Panc1 (cell line): ENCODE measurements around the gene TLCD1.

Experiments
- POLR2AphosphoS5 ChIP-seq: IDR thresholded peaks from 2 replicates; pipeline ENCODE4 v1.6.1; 2012; ENCODE audit warnings: mild to moderate bottlenecking, low read depth, low read length, moderate library complexity
- SIN3A ChIP-seq: IDR thresholded peaks from 2 replicates; pipeline ENCODE4 v1.6.1; 2012; ENCODE audit warnings: low read depth, mild to moderate bottlenecking, low read length, moderate library complexity, borderline replicate concordance; ENCODE audit not compliant: insufficient read depth
- TCF7L2 ChIP-seq: IDR thresholded peaks from 2 replicates; pipeline ENCODE4 v1.6.1; 2011; ENCODE audit warnings: mild to moderate bottlenecking, low read depth, low read length, inconsistent platforms
- TF ChIP-seq, protein P1 (sequence below): fragments of 450-650 bp; IDR thresholded peaks from 2 replicates; pipeline ENCODE4 v1.5.1; 2017; ENCODE audit warnings: mild to moderate bottlenecking
- TF ChIP-seq, protein P2 (sequence below), 2 experiments: IDR thresholded peaks; 2 replicates each; pipeline ENCODE4 v1.6.1; 2011 to 2012; ENCODE audit warnings: low read depth in 2 of 2, control low read depth in 1 of 2, low read length in 1 of 2, mild to moderate bottlenecking in 1 of 2, moderate library complexity in 1 of 2; ENCODE audit not compliant: insufficient read depth in 1 of 2

GRCh38 chr17:28675490-28675889 is 50.5 kb downstream of the TLCD1 start:
- TF ChIP-seq, protein P1, sequence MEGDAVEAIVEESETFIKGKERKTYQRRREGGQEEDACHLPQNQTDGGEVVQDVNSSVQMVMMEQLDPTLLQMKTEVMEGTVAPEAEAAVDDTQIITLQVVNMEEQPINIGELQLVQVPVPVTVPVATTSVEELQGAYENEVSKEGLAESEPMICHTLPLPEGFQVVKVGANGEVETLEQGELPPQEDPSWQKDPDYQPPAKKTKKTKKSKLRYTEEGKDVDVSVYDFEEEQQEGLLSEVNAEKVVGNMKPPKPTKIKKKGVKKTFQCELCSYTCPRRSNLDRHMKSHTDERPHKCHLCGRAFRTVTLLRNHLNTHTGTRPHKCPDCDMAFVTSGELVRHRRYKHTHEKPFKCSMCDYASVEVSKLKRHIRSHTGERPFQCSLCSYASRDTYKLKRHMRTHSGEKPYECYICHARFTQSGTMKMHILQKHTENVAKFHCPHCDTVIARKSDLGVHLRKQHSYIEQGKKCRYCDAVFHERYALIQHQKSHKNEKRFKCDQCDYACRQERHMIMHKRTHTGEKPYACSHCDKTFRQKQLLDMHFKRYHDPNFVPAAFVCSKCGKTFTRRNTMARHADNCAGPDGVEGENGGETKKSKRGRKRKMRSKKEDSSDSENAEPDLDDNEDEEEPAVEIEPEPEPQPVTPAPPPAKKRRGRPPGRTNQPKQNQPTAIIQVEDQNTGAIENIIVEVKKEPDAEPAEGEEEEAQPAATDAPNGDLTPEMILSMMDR, result no peak
- TF ChIP-seq, protein P2, sequence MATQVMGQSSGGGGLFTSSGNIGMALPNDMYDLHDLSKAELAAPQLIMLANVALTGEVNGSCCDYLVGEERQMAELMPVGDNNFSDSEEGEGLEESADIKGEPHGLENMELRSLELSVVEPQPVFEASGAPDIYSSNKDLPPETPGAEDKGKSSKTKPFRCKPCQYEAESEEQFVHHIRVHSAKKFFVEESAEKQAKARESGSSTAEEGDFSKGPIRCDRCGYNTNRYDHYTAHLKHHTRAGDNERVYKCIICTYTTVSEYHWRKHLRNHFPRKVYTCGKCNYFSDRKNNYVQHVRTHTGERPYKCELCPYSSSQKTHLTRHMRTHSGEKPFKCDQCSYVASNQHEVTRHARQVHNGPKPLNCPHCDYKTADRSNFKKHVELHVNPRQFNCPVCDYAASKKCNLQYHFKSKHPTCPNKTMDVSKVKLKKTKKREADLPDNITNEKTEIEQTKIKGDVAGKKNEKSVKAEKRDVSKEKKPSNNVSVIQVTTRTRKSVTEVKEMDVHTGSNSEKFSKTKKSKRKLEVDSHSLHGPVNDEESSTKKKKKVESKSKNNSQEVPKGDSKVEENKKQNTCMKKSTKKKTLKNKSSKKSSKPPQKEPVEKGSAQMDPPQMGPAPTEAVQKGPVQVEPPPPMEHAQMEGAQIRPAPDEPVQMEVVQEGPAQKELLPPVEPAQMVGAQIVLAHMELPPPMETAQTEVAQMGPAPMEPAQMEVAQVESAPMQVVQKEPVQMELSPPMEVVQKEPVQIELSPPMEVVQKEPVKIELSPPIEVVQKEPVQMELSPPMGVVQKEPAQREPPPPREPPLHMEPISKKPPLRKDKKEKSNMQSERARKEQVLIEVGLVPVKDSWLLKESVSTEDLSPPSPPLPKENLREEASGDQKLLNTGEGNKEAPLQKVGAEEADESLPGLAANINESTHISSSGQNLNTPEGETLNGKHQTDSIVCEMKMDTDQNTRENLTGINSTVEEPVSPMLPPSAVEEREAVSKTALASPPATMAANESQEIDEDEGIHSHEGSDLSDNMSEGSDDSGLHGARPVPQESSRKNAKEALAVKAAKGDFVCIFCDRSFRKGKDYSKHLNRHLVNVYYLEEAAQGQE (IDR thresholded peaks at IDR 0.05; ENCODE audit: insufficient read depth in 1 of 2, low read depth in 2 of 2, low read length in 1 of 2), result no peak
- no peak for TF ChIP-seq SIN3A
- TF ChIP-seq POLR2AphosphoS5, result no peak
- no peak for TF ChIP-seq TCF7L2
